AG04449 (cell line): Measurements from ENCODE around the gene ROBO1.

Experiments used
- CTCF ChIA-PET: fragments of 350-600 bp; formaldehyde crosslinking; extraction: SDS; loops from one replicate; lab custom pipeline; 2021; ENCODE audit warnings: antibody characterized with exemption; lab: Yijun Ruan, JAX
- POLR2A ChIA-PET: fragments of 400-600, 350-600 bp; formaldehyde crosslinking; extraction: SDS; loops from one replicate; lab custom pipeline; 2020; ENCODE audit warnings: antibody characterized with exemption, inconsistent platforms; lab: Yijun Ruan, JAX
- DNase-seq: peaks from one replicate; pipeline ENCODE4 v3.0.0-alpha.2; 2010; ENCODE audit warnings: low read depth, low spot score
- H3K4me3 ChIP-seq: 2 replicates; pipeline ENCODE4 v1.5.1; 2011; ENCODE audit warnings: low read depth, mild to moderate bottlenecking, control low read depth, low read length
- TF ChIP-seq, protein P1 (sequence below): IDR thresholded peaks from one replicate; pipeline ENCODE4 v1.5.1; 2011; ENCODE audit warnings: mild to moderate bottlenecking, moderate library complexity, low read length, control low read depth, inconsistent platforms; ENCODE audit not compliant: insufficient read depth; ENCODE audit errors: missing control alignments

ROBO1 gene

DNA sequence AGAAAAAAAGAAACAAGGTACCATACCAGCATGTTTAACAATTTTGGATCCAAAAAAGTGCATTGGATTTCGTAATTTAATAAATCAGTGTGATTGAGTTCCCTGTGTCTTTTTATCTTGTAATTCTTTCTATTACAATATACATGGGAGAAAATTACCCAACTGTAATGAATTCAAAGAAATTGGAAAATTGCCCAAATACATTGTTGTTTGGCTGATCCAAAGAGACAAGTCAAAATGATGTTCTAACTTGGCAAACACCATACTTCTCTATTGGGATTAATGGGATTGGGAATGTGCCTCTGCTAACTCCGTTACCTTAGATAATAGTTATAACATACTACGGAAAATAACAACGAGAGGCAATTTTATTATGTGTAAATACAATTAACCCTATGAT, 1097.1 kb downstream of the ROBO1 start:
- TF ChIP-seq, protein P1, sequence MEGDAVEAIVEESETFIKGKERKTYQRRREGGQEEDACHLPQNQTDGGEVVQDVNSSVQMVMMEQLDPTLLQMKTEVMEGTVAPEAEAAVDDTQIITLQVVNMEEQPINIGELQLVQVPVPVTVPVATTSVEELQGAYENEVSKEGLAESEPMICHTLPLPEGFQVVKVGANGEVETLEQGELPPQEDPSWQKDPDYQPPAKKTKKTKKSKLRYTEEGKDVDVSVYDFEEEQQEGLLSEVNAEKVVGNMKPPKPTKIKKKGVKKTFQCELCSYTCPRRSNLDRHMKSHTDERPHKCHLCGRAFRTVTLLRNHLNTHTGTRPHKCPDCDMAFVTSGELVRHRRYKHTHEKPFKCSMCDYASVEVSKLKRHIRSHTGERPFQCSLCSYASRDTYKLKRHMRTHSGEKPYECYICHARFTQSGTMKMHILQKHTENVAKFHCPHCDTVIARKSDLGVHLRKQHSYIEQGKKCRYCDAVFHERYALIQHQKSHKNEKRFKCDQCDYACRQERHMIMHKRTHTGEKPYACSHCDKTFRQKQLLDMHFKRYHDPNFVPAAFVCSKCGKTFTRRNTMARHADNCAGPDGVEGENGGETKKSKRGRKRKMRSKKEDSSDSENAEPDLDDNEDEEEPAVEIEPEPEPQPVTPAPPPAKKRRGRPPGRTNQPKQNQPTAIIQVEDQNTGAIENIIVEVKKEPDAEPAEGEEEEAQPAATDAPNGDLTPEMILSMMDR: no peak
- POLR2A ChIA-PET: no interaction called here
- no peak for DNase-seq
- CTCF ChIA-PET: interaction anchor here (1.8 kb wide), 1 partner anchor 361 kb away, joined by 4 read pairs; no protein-coding TSS in a partner anchor
- no peak overlapping the region for H3K4me3 ChIP-seq

DNA sequence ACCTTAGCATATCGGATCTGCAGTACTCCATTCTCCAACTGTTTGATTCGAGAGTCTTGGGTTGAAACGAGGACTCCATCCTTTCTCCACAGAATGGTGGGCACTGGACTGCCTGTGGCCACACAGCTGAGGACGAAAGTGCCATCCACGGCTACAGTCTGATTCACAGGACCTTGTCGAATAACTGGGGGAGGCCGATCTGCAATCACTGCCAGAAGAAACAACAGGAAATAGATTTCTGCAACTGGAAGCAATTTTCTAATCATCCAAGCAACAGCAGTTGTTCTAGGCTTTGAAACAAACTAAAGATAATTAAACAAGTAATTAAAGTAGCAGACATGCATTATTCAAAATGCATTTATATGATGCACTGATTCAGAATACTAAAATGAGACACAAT, 1097.7 kb downstream of the ROBO1 start:
- ChIA-PET POLR2A (no interaction called here), CTCF (interaction anchor here (1.8 kb wide), 1 partner anchor 362 kb away, joined by 4 read pairs; no protein-coding TSS in a partner anchor)

DNA sequence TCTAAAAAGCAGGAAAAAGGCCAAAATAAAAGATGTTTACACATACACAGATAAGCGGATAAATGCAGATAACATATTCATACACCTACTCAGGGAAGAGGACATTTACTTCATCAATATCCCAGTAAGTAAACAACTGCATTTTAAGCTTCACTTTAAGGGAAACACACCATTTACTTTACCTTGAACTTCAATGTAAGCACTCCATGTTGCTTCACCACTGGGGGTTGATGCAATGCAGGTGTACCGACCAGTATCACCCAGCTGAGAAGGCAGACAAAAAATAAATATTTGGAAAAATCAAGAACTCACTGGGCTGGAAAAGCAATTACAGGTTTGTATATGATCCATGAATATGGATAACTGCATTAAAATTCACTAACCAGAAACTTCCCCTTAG, 1099.5 kb downstream of the ROBO1 start:
- ChIA-PET POLR2A (no interaction called here), CTCF (interaction anchor here (0.8 kb wide), 1 partner anchor 108 kb away, joined by 3 read pairs; no protein-coding TSS in a partner anchor)
- DNase-seq: no peak
- H3K4me3 ChIP-seq: no peak overlapping the region
- TF ChIP-seq, protein P1: no peak

More for the DNA sequence above, 1097.7 kb downstream of the ROBO1 start:
- TF ChIP-seq, protein P1: no peak
- no peak overlapping the region for H3K4me3 ChIP-seq
- DNase-seq: no peak

DNA sequence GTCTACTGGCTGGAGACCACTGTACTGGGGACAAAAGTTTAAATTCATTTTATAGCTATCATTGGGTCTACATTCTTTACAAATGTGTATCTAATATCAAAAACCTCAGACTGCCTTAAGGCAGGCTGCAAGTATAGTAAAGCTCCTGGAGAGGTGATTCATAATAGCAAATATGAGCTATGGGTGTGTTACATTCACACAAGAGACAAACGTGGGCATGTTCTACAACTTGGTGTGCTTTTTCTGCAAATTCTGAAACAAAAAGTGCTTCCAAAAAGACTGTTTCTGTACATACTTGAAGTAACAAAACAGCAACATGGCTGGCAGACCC, 1101.4 kb downstream of the ROBO1 start:
- POLR2A ChIA-PET: interaction anchor here (0.7 to 1.0 kb wide), 3 partner anchors 252 to 353 kb away, joined by 3 to 6 read pairs (median 3); no protein-coding TSS in a partner anchor
- H3K4me3 ChIP-seq: no peak overlapping the region
- DNase-seq: no peak
- CTCF ChIA-PET: interaction anchor here (0.8 to 7.4 kb wide), 6 partner anchors 21 to 420 kb away, joined by 3 to 91 read pairs (median 3); no protein-coding TSS in a partner anchor
- TF ChIP-seq, protein P1: no peak

DNA sequence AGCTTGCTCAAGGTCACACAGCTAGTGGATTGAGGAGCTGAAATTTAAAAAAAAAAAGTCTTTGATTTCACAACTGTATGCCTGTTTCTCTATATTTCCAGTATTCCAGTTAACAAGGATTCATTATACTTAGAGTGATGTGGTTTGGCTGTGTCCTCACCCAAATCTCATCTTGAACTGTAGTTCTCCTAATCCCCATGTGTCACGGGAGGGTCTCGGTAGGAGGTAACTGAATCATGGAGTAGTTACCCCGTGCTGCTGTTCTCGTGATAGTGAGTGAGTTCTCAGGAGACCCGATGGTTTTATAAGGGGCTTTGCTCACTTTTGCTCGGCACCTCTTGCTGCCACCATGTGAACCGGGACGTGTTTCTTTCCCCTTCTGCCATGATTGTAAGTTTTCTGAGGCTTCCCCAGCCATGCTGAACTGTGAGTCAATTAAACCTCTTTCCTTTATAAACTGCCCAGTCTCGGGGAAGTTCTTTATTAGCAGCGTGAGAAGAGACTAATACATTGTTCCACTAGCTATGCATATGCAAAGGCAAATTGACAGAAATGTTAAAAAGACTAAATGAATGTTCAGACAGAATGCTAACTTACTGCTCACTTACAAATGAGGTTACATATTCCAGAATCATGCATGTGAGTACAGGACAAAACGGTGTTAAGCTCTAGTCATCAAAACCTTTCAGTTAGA, 1101.9 kb downstream of the ROBO1 start:
- POLR2A ChIA-PET: interaction anchor here (0.7 to 1.0 kb wide), 3 partner anchors 253 to 353 kb away, joined by 3 to 6 read pairs (median 3); no protein-coding TSS in a partner anchor
- TF ChIP-seq, protein P1: no peak
- DNase-seq: no peak
- CTCF ChIA-PET: interaction anchor here (0.8 to 7.4 kb wide), 8 partner anchors 21 to 420 kb away, joined by 3 to 91 read pairs (median 3); no protein-coding TSS in a partner anchor
- no peak overlapping the region for H3K4me3 ChIP-seq

DNA sequence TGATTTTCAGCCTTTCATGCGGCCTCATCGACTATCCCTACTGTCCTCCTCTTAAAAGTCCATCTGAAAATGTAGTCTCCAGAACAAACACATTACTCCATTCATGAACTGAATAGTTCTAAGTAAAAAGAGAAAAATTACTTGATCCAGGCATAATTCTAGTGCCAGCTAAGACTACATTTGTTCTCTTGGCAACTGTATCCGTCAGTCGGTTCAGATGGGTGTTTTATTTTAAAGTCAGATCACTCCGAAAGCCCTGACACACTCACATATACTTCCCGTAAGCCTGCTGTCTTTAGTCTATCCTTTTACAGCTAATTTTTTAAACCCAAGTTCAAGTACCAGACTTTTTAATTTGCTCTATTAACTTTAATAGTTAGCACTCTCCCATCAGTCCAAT, 1102.7 kb downstream of the ROBO1 start:
- POLR2A ChIA-PET: no interaction called here

More for the DNA sequence above, 1102.7 kb downstream of the ROBO1 start:
- TF ChIP-seq, protein P1: no peak
- no peak overlapping the region for H3K4me3 ChIP-seq
- CTCF ChIA-PET: interaction anchor here (1.0 to 7.4 kb wide), 5 partner anchors 309 to 697 kb away, joined by 3 to 91 read pairs (median 3); no protein-coding TSS in a partner anchor
- no peak for DNase-seq
